GM18517 (cell line): Measurements from ENCODE around the gene SH3D19.
"Not testable (repeated sequence)": the region's sequence is repeated elsewhere in the genome, so short reads cannot be mapped to it uniquely, and the experiment has no call there.

ENCODE experiments used
- ATAC-seq: cut with Tn5 transposase; IDR thresholded peaks from one replicate; pipeline ENCODE4 v1.9.1; 2021; ENCODE audit warnings: mild to moderate bottlenecking, moderate library complexity; ENCODE audit not compliant: unreplicated experiment

SH3D19 gene

GRCh38 chr4:151276787-151277562, 48.4 kb downstream of the SH3D19 start, which contains the start of gene PRSS48:
TSS of gene PRSS48 (plus strand) at chr4:151277161. CDS start at chr4:151277173, 12 bp downstream.
- ATAC-seq = no peak

DNA sequence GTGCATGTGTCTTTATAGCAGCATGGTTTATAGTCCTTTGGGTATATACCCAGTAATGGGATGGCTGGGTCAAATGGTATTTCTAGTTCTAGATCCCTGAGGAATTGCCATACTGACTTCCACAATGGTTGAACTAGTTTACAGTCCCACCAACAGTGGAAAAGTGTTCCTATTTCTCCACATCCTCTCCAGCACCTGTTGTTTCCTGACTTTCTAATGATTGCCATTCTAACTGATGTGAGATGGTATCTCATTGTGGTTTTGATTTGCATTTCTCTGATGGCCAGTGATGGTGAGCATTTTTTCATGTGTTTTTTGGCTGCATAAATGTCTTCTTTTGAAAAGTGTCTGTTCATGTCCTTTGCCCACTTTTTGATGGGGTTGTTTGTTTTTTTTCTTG, 56.5 kb downstream of the SH3D19 start:
- ATAC-seq = not testable (repeated sequence)

- no peak for ATAC-seq
These were observed 57.4 kb downstream of the SH3D19 start for GRCh38 chr4:151267822-151268535.

DNA sequence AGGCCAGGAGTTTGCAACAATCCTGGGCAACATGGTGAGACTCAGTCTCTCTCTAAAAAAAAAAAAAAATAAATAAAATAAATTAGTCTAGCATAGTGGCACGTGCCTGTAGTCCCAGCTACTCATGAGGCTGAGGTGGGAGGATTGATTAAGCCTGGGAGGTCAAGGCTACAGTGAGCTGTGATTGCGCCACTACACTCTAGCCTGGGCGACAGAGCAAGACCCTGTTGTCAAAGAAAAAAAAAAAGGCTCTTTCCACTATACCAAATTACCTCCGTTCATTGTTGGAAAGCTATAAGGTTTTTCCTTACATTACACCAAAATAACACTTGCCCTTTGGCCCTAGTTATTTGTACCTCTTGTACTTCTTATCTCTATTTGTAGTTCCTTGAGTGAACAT, 58.3 kb downstream of the SH3D19 start:
- ATAC-seq = no peak

- no peak for ATAC-seq
These were observed 58.9 kb downstream of the SH3D19 start for GRCh38 chr4:151266497-151266896.

GRCh38 chr4:151263455-151263854, 62.0 kb downstream of the SH3D19 start:
- no peak for ATAC-seq

DNA sequence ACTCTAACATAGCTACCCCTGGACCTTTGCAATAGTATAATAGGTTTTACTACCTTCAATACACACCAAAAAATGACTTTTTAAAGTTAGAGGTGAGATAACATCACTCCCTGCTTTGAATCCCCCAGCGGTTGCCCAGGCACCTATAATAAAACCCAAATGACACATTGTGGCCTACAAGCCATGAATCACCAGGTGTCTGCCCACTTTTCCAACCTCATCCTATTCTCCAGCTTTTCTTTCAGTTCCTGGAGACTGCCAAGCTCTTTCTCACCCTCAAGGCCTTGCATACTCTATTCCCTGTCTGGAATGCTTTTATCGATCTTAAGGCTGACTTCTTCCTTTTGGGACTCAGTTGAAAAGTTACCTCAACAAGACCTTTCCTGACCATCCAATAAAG, 64.9 kb downstream of the SH3D19 start:
- ATAC-seq = no peak

DNA sequence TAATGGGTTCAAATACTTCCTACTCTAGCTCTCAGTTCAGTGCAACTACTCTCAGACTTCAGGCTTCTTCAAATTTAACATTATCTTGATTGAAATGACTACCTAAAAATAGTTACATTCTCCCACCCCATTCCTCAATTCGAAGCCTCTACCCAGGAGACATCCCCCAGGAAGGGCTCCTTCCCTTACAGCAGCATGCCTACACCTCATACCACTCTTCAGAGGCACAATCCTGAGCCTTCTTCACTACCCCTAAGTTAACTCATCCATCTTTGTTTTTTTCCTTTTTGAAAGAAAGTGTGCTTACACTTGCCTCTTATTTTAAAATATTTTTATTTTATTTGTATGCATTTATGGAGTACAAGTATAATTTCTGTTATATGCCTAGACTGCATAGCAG, 65.7 kb downstream of the SH3D19 start:
- ATAC-seq = no peak

DNA sequence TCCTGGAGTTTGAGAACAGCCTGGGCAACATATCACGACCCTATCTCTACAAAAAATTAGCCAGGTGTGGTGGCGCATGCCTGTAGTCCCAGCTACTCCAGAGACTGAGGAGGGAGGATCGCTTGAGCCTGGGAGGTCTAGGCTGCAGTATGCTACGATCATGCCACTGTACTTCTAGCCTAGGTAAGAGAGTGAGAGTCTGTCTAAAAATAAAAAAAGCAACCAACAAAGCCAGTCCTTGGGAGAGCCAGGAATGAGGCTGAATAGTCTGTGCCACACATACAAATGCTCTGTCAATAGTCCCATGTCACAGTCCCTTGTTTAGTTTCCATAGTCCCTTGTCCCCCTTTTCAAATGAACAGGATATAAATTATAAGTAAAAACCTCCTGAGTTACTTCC, 67.7 kb downstream of the SH3D19 start:
- ATAC-seq = no peak

GRCh38 chr4:151256134-151256533, 69.3 kb downstream of the SH3D19 start:
- ATAC-seq = no peak

DNA sequence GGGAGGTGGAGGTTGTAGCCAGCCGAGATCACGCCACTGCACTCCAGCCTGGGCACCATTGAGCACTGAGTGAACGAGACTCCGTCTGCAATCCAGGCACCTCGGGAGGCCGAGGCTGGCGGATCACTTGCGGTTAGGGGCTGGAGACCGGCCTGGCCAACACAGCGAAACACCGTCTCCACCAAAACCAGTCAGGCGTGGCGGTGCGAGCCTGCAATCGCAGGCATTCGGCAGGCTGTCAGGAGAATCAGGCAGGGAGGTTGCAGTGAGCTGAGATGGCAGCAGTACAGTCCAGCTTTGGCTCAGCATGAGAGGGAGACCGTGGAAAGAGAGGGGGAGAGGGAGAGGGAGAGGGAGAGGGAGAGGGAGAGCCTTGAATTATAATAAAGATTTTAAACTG, 69.7 kb downstream of the SH3D19 start:
- ATAC-seq = not testable (repeated sequence)

DNA sequence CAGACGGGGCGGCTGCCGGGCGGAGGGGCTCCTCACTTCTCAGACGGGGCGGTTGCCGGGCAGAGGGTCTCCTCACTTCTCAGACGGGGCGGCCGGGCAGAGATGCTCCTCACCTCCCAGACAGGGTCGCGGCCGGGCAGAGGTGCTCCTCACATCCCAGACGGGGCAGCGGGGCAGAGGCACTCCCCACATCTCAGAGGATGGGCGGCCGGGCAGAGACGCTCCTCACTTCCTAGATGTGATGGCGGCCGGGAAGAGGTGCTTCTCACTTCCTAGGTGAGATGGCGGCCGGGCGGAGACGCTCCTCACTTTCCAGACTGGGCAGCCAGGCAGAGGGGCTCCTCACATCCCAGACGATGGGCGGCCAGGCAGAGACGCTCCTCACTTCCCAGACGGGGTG, 70.2 kb downstream of the SH3D19 start:
- not testable (repeated sequence) for ATAC-seq

DNA sequence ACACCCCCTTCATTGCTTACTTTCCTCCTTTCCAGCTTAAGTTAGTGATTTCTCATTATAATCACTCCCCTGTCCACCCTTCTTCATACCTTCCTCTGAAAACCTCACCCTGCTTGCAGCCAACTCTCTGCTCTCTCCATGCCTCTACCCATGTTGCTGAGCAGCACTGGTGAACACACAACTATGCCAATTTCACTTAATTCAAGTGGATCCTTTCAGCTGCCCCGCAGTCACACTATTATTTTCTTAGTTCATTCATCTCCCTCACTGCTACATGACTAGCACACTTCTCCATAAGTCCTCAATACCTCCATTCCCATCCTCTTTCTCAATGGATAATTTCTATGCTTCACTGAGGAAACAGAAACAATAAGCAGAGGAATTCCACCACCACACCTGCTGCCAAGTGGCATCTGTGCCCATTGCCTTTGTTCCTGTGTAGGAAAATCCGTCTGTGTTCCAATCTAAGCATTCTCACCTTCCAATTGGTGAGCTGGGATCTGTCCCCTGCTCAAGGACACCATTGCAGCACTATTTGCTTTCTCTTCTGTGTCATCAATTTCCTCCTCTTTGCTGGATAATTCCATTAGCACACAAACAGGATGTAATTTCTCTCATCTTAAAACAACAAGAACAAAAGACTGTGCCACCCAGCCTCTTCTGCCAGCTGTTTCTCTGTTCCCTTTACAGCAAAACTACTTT, 73.7 kb downstream of the SH3D19 start:
- no peak for ATAC-seq

- no peak for ATAC-seq
These were observed 74.7 kb downstream of the SH3D19 start for GRCh38 chr4:151250706-151251105.

DNA sequence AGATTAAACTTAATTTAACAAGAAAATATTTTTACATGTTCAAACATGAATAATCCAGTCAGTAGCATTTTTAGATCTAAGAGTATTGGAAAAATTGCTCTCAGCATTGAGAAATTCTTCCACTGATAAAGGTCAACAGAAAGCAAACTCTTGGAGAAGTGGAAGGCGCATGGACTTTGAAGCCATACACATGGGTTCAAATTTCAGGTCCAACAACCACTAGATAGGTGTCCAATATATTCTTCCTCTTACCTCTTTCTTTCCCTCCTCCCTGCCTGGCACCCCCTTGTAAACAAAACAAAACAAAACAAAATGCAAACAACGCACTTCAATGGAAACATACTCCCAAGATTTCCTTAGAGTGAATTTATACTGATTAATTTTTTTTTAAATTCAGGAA, 76.9 kb downstream of the SH3D19 start:
- ATAC-seq = no peak

- no peak for ATAC-seq
These were observed 78.0 kb downstream of the SH3D19 start for GRCh38 chr4:151247395-151247794.

- no peak for ATAC-seq
These were observed 78.7 kb downstream of the SH3D19 start for GRCh38 chr4:151246742-151247141.

- no peak for ATAC-seq
These were observed 83.1 kb downstream of the SH3D19 start for GRCh38 chr4:151242305-151242704.

DNA sequence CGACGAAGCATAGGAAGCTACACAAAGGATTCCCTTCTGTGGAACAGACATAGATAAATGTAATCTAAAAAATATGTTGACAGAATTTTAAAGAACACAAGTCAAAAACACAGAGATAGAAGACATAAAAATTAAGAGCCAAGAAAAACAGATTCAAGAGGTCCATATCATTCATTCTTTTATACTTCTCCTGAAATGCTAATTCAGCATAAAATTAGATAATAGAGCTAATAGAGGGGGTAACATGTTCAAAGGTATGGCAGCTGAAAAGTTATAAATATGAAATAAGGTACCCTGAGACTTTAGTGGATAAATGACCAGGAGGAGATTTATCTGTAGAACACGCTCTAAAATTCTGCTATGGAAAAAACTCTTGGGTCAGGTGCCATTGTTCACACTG, 85.8 kb downstream of the SH3D19 start:
- no peak for ATAC-seq

GRCh38 chr4:151238477-151238876, 86.9 kb downstream of the SH3D19 start:
- ATAC-seq = no peak

GRCh38 chr4:151236036-151236435, 89.4 kb downstream of the SH3D19 start:
- ATAC-seq = no peak

DNA sequence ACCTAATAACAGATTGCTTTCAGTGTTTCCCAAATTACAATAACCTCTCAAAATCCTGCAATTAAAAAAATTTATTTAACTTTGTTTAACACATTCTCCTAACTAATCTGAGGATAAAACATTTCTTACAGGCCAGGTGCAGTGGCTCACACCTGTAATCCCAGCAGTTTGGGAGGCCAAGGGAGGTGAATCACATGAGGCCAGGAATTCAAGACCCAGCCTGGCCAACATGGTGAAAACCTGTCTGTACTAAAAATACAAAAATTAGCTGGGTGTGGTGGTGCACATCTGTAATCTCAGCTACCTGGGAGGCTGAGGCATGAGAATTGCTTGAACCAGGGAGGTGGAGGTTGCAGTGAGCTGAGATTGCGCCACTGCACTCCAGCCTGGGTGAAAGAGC, 90.0 kb downstream of the SH3D19 start:
- not testable (repeated sequence) for ATAC-seq
